ENCODE data around the gene TCTA.
"Not testable (repeated sequence)": the region's sequence is repeated elsewhere in the genome, so short reads cannot be mapped to it uniquely, and the experiment has no call there.

The TCTA gene

GRCh38 chr3:49385617-49386016 is 26.6 kb upstream of the TCTA start:
- H3K4me3 ChIP-seq (ENCODE audit: low read depth, low read length): no peak overlapping the region
- no peak for TF ChIP-seq CTCF (IDR thresholded peaks at IDR 0.05; ENCODE audit: low read depth, low read length)

GRCh38 chr3:49386056-49386756 is 26.0 kb upstream of the TCTA start:
- no peak for TF ChIP-seq CTCF (IDR thresholded peaks at IDR 0.05; ENCODE audit: low read depth, low read length)
- no peak overlapping the region for H3K4me3 ChIP-seq (ENCODE audit: low read depth, low read length)

GRCh38 chr3:49387721-49388120 is 24.5 kb upstream of the TCTA start:
- H3K4me3 ChIP-seq (ENCODE audit: low read depth, low read length): no peak overlapping the region
- no peak for TF ChIP-seq CTCF (IDR thresholded peaks at IDR 0.05; ENCODE audit: low read depth, low read length)

- TF ChIP-seq CTCF (IDR thresholded peaks at IDR 0.05; ENCODE audit: low read depth, low read length): no peak
- no peak overlapping the region for H3K4me3 ChIP-seq (ENCODE audit: low read depth, low read length)
These were observed 23.9 kb upstream of the TCTA start for GRCh38 chr3:49388289-49388820.

GRCh38 chr3:49389297-49389696 is 22.9 kb upstream of the TCTA start:
- H3K4me3 ChIP-seq (ENCODE audit: low read depth, low read length): no peak overlapping the region
- no peak for TF ChIP-seq CTCF (IDR thresholded peaks at IDR 0.05; ENCODE audit: low read depth, low read length)

- H3K4me3 ChIP-seq (ENCODE audit: low read depth, low read length): not testable (repeated sequence)
These were observed 20.9 kb upstream of the TCTA start for GRCh38 chr3:49391310-49391709.

- TF ChIP-seq CTCF (IDR thresholded peaks at IDR 0.05; ENCODE audit: low read depth, low read length): no peak
- no peak overlapping the region for H3K4me3 ChIP-seq (ENCODE audit: low read depth, low read length)
These were observed 14.8 kb upstream of the TCTA start for GRCh38 chr3:49397470-49397869.

GRCh38 chr3:49399461-49399860 is 12.8 kb upstream of the TCTA start:
- TF ChIP-seq CTCF (IDR thresholded peaks at IDR 0.05; ENCODE audit: low read depth, low read length): no peak

More at GRCh38 chr3:49399461-49399860, 12.8 kb upstream of the TCTA start:
- H3K4me3 ChIP-seq (ENCODE audit: low read depth, low read length): no peak overlapping the region
